ENCODE measurements around the gene ARNT2. TPM values are rescaled to one million over a fixed set of nuclear protein-coding genes. Genes with fewer than 3 reads are reported as not detected.

The ARNT2 gene
- total RNA-seq, 1 donor, result 12.7 TPM

DNA sequence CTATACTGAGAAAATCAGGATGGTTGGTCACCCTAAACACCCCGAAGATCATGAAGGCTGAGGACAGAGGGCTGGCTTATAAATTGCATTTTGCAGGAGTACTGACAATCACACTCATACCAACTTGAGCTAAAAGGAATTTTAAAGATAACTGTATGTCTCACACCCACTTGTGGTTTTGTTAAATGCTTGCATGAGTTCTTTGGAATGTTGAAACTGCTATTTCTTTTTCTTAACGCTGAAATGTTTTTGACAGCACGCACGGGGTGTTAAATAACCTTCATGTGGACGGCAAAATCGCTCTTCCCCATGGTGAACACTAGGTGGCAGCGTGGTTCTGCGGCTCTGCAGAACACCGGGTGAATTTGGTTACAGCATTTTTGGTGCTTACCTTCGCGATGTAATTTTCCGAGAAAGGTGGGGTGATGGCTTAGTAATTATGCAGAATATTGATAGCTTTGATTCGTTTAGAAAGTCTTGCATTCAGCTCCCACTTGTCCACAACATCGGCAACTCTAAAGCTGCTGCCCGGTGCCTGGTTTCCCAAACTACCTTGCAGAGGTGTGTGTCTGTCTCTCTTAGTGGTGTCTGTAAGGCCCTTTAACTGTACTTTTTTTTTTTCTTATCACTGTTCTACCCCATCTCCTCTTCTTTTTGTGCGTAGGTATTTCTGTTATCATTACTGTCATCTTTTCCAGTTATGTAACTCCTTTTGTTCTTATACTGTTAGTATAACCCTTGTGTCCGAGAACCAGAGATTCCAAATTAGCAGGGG is 51.7 kb downstream of the ARNT2 start:
- TF ChIP-seq, protein P1, sequence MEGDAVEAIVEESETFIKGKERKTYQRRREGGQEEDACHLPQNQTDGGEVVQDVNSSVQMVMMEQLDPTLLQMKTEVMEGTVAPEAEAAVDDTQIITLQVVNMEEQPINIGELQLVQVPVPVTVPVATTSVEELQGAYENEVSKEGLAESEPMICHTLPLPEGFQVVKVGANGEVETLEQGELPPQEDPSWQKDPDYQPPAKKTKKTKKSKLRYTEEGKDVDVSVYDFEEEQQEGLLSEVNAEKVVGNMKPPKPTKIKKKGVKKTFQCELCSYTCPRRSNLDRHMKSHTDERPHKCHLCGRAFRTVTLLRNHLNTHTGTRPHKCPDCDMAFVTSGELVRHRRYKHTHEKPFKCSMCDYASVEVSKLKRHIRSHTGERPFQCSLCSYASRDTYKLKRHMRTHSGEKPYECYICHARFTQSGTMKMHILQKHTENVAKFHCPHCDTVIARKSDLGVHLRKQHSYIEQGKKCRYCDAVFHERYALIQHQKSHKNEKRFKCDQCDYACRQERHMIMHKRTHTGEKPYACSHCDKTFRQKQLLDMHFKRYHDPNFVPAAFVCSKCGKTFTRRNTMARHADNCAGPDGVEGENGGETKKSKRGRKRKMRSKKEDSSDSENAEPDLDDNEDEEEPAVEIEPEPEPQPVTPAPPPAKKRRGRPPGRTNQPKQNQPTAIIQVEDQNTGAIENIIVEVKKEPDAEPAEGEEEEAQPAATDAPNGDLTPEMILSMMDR (IDR thresholded peaks at IDR 0.05; ENCODE audit: insufficient read depth, low read length), result peak; percentile 94
- DNase-seq (ENCODE audit: low read depth), result peak; percentile 98
- H3K4me3 ChIP-seq (ENCODE audit: low read depth, low read length), result no peak overlapping the region

DNA sequence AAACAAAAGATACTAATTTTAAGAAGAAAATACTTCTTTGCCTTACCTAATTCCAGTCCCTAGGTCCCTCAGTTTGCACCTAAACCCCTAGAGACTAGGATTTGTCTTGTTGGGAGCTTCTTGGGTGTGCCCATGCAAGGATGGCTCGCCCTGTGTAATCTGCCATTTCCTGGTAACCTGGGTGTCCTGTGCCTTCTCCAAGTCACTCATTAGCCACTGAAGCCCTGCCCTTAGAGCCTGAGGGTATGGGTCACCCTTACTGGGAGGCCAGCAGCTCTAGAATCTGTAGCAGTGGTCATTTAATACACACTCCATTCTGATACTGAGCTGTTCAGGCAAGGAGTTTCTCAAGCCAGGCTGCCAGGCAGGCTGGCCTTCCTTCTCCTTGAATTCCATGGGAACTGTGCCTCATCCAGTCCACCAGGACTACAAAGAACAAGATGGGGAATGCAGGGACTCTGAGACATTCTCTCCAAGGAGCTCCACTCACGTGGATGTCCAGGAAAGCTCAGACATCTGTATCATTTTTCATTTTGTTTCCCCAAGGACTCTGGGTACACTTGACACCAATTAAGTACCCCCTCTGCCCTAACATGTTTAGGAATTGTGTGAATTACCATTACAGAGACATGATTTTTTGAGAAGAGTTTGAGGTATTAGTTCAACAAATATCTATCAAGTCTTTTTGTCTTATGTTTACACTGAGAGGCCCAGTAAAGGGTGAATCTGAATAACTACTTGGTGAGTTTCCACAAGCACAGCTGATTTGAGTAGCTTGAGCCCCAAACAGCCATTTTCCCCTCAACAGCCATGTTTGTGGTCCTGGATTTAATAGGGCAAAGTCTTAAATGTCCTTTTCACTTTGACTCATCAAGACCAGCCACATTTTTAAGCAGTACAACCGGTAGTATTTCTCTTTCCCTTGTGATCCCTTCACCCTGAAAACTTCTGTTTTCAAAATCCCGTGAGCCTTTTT is 52.6 kb downstream of the ARNT2 start:
- peak; percentile 44 for DNase-seq (ENCODE audit: low read depth)
- TF ChIP-seq, protein P1 (IDR thresholded peaks at IDR 0.05; ENCODE audit: insufficient read depth, low read length), result no peak
- H3K4me3 ChIP-seq (ENCODE audit: low read depth, low read length), result no peak overlapping the region

DNA sequence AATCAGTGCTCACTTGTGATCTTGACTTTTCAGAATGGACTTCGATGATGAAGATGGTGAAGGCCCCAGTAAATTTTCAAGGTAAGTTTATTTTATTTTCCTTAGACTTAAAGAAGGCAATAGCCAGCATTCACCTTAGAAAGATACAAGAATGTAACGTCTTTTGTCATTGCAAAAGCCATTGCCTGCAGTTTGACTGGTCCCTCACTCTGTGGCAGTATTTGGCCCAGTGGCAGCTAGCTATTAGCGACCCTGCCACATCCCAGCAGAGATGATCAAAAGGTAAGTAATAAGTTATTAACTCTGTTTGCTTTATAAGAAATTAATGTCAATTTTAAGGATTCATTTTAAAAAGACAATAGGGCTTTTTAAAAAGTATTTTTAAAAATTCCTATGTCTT is 53.7 kb downstream of the ARNT2 start:
- no peak for DNase-seq (ENCODE audit: low read depth)
- H3K4me3 ChIP-seq (ENCODE audit: low read depth, low read length), result no peak overlapping the region
- TF ChIP-seq, protein P1 (IDR thresholded peaks at IDR 0.05; ENCODE audit: insufficient read depth, low read length), result no peak

DNA sequence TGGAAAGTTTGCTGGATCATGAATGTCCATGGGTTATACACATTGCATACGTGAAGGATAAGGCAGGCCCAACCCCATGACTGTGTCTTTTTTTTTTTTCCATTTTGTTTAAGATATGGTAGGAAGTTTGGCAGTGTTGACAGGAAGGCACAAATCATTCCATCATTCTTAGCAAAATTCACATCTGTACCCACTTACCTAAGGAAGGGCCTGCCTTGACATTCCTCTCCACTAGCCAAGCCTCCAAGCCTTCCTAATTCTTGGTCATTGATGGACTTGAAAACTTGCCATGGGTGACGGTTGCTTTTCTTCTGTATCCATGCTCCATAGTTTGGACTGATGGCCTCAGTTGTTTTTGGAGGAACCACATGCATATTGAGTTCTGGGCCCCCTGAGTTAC is 54.4 kb downstream of the ARNT2 start:
- TF ChIP-seq, protein P1 (IDR thresholded peaks at IDR 0.05; ENCODE audit: insufficient read depth, low read length), result no peak
- peak; percentile 37 for DNase-seq (ENCODE audit: low read depth)

DNA sequence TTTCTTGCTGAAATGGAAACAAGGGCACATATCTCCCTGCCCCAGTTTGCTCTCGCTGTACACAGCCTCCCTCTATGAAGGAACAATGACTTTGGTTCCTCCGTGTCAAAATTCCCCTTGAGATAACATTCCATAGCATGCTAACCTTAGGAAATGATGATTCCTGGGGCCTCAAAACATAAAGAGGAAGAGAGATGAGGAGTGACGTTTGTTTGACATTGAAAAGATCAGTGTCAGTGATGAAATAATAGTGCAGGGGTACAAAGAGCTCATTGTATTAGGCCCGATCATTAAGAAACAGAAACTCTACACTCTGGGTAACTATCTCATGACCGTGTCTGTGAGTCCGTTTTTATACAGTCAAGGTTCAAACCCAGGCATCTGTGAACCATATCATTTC is 55.2 kb downstream of the ARNT2 start:
- no peak overlapping the region for H3K4me3 ChIP-seq (ENCODE audit: low read depth, low read length)
- DNase-seq (ENCODE audit: low read depth), result no peak
- TF ChIP-seq, protein P1 (IDR thresholded peaks at IDR 0.05; ENCODE audit: insufficient read depth, low read length), result no peak

More for the DNA sequence above, 54.4 kb downstream of the ARNT2 start:
- no peak overlapping the region for H3K4me3 ChIP-seq (ENCODE audit: low read depth, low read length)

DNA sequence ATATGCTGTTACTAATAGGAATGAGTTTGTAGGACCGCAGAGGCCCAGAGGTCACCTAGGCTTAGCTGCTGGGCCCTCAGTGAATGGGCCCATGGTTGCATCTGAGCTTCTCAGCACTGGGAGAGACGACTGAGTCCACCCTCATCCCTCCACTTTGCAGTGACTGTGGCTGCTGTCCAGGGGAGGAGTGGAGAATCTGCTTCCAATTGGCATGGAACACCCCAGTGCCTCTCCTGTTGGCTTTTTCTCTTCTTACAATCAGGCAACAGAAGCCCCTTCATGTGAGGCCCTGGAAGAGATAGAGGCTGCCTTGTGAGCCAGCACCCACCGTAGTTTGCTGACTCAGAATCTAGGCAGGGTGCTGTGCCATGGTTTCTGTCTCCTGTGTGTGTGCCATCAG is 55.6 kb downstream of the ARNT2 start:
- no peak for DNase-seq (ENCODE audit: low read depth)
- TF ChIP-seq, protein P1 (IDR thresholded peaks at IDR 0.05; ENCODE audit: insufficient read depth, low read length), result no peak
- H3K4me3 ChIP-seq (ENCODE audit: low read depth, low read length), result no peak overlapping the region
